ENCODE data around the gene FKBP14.
"Not testable (repeated sequence)": the region's sequence is repeated elsewhere in the genome, so short reads cannot be mapped to it uniquely, and the experiment has no call there.

FKBP14 gene

DNA sequence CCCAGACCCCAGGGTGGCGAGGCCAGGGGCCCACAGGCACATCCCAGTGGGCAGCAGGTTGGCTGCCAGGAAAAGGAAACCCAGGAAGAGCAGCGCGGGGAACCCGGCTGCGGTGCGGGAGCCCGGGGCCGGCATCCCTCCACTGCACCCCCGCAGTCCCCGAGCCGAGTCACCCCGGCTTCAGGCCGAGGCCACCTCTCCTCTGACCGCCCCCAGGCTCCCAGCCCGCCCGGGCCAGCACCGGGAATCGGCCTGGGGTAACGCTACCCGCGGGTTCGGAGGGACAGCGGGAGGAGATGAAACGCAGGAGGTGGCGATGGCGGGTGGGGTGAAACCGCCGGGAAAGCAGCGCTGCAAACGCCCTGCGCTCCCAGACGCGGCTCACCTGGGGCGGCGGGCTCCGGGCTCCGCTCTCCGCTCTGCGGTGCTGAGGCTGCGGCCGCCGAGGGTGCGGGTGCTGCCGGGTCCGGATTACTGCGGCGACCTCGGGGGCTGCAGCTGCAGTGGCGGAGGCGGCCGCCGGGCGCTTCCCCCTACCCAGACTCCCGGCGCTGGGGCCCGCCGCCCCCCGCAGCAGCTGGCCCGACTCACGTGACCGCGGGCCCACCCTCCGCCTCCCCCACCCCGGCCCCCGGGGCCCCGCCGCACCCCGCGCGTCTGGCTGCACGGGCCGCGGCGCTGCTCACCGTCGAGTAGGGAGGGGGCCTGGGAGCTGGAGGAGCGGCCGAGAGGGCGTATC is 37.1 kb downstream of the FKBP14 start, which contains the start of gene SCRN1:
Gene SCRN1, minus strand, starts transcription at position 545 of the 739 bp plus-strand sequence. CDS start 20,734 bp downstream, outside the sequence.
- peak; percentile 87 for DNase-seq

DNA sequence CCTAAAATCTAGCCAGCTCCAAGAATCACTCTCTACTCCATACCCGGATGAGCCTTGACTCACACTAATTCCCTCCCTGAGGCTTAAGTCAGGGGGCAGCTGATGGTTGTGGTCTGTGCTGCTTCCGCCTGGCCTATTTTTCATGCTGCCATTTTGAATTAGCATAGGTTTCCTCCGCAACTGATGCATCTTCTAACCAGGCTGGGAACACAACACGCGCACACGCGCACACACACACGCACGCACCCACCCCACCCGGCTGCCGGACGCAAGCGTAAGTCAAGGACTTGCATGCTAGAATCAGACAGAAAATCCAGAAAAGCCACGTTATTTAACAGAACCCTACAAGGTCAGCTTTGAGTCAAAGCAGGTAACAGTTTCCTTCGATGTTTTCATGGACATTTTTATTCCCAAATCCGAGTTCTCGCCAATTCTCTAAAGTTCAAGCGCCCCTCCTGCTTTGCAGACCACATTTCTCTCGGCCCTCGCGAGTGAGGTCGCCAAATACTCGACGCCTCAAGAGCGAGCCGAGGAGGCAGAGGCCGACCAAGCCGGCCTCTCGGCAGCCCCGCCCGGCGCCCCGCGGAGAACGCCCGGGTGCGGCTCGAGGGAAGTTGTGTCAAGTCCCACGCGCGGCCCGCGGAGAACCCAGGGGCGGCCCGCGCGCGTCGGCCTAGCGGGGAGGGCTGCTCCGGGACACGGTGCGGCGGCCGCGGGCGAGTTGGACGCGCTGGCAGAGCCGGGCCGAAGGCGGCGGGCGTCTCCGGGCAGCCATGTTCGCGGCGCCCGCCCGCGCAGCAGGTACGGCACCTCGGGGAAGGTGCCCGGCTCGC is 37.9 kb downstream of the FKBP14 start:
- peak; percentile 89 for DNase-seq

DNA sequence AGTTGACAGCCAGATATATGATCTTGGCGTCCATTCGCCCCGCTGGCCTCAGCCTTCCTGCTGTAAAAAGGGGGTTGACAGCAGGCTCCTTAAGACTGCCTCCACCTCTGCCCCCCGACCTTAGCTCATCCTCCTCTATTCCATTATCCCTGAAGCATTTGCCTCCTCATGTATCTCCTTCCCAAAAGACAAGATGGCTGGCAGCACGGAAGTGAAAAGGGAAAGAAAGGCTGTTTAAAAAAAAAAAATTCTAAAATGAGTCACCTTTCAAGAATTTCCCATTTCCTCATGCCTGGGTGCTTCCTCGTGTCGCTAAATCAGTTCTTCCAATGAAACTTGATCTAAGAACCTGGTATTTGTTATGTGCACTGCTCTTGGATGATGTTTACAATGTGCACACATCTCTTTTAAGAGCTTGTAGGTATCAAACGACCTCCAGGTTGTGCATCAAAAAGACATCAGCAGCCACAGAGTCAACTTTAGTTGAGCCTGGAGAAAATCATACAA is 38.6 kb downstream of the FKBP14 start:
- DNase-seq: peak; percentile 90

DNA sequence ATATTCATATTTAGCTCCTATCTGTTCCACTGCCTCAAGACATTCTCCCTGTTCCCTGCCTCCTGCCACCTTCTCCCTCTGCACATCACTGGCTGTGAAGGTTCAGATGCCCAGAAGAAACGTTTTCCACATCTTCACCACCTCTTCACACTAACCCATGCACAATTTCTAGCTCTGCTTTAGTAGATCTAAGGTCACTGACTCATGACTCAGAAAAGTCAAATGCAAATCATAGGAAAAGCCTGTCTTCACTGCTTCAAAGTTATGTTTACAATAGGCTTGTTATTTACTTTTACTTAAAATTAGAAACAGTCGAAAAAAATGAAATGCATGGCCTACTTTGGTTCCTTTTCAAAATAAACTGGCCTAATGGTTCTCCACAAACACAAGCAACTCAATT is 39.4 kb downstream of the FKBP14 start:
- DNase-seq: no peak

DNA sequence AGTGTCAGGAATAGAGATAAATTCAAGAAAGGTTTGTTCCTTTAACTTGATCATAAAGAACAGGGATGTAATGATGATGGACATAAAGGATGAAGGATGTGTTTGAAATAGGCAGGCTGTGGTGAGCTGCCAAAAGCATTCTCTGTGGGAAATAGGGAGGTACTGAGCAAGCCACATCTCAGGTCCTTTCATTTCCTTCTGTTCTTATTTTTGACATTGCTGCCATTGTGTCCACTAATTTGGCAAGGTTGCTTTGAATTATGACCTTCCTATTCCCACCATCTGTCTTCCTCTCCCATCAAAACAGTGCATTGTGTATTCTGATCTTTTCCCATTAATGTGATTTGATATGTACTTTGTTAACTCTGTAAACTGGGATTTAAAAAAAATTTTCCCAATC is 46.4 kb downstream of the FKBP14 start:
- DNase-seq: peak; percentile 83

DNA sequence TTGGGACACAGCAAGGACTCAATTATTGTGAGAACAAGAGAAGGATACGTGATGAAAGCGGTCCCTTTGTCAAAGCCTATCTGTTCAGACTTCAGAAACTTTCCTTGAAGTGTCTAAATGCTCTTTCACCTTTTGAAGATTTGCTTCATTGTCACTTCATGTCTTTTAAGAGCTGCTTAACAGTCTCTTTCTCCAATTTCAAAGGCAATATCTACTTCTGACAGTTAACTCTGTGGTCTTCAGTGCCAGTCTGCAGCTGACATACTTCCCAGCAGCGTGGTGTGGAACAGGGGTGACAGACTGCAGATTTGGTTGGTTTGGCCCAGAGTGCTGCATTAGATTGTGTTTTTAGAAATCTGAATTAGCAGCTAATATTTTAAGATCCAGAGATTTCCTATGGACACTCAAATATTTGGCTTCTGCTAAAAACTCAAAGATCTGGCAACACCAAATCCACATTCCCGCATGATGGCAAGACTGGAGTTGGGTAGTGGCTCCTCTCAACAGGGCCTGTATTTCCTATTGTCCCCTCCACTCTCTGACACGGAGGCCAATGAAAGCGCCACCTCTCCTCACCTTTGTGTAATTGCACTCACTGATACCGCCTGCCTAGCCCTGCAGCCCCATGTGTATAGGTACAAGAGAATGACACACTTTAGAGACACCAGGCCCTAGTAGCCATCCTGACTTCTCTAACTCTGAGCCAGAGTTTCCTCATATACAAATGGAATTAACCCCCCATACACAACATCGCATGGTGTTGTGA is 48.4 kb downstream of the FKBP14 start:
- DNase-seq: peak; percentile 52

DNA sequence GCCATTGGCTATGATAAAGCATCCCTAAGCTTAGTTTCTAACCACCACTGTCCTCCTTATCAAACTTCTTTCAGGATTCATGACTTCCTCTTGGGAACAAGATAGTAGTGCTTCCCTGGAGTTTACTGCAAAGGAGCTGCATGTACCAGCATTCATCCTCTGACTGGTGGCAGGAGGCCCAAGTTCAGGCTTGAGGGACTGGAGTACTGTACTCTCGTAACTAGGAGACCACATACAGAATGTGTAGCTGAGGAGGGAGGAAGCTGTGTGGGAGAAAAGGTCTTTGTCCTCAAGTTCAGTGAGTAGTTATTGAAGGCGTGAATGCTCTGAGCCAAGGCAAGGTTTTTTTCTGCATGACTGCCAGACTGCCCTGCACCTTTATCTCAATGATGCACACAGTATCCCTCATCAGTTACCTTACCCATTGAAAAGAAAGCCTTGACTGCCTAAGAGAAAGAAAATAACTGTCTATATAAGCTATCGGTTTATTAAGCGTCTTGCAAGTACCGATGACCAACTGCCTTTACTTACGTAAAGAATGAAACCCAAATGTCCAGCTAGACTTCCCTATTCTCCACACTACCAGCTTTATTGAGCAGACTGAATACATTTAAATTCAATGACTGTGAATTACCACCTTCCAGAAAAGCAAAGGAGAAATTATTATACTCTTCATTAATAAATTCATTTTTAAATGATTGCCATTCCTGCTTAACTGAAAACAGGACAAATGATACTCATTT is 49.7 kb downstream of the FKBP14 start:
- DNase-seq: no peak

DNA sequence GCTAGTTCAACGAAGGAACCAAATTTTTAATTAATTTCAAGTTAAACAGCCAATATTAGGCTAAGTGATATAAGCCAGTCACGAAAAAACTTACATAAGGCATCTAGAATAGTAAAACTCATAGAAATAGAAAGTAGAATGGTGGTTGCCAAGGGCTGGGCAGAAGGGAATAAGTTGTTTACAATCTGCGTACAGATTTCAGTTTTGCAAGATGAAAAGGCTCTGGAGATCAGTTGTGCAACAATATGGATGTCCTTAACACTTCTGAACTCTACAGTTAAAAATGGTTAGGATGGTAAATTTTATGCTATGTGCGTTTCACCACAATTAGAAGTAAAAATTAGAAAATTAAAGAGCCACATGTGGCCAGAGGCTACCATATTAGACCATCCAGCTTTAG is 50.2 kb downstream of the FKBP14 start:
- DNase-seq: no peak

DNA sequence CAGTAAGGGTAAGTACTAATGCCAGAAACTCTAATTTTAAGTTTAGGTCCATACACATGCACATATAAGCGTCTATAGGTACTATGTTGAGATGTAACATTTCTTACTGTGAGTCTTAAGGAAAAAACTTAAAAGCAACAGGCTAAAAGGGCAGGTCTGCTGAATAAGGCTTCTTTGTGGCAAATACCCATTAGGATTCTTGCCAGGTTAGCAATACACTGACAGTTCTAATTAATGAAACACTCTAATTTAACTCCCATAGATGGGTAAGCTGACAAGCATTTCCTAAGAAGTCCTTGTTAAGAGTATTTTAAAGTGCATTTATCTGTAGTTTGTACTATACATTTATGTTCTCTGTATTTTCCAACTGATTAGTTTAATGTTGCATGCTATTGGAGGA is 50.9 kb downstream of the FKBP14 start:
- DNase-seq: no peak

DNA sequence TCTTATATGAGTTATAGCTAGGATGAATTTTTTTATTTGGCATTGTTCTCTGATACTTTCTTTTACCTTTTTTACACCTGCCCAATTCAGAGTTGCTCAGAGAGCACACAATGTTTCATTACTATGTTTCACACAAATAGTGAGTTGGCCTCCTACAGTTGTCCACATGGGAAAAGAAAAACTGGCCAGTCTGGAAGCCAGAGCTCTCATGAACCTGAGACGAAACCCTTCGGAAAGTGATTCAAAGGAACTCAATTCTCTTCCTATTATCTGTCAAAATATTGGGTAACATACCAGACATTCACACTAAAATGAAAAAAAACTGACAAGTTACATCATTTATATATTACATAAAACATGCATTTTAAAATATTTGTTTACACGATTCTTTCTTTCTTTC is 52.2 kb downstream of the FKBP14 start:
- DNase-seq: no peak

DNA sequence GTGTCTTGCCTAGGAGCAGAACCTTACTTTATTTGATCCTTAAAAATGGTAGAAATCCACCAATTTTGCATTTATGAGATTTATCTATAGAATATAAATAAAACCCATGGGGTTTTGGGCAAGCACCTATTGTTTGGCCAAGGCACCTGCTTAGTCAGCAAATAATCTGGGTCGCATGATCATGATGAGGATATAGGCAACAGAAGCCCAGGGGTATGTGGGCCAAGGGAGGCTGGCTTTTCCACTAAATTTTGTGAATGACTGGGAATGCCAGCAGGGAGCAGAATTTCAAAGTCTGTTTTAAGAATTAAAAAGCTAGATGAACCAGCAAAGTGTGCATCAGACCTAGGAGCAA is 54.2 kb downstream of the FKBP14 start:
- no peak for DNase-seq

DNA sequence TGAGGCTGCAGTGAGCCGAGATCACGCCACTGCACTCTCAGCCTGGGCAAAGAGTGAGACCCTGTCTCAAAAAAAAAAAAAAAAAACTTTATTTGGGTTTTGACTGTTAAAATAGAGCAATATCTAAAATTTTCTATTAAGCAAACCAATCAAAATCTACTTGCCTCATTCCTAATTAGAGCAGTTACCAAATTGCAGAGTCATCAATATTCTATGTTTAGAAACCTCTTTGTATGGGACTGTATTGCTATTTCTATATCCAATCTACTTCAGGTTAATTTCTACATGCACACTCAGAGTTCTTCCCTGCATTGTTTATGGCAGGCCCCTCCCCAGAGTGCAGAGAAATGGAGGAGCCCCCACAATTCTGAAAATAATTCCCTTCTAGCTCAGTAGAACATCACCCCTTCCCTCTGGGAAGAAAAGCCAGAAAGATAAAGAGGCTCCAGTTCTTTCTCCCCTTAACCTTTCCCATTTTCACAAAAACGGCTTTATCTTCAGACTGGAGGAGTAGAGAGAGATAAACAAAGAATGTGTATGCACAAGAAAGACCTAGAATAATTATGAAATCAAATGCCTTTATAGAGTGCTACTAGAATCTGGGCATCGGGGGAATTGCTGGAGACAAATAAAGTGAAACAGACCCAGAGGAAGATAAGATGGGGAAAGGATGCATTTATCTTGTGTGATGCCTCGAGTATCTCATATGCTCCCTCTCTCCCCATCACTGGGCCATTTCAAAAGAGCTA is 54.8 kb downstream of the FKBP14 start:
- DNase-seq: no peak

DNA sequence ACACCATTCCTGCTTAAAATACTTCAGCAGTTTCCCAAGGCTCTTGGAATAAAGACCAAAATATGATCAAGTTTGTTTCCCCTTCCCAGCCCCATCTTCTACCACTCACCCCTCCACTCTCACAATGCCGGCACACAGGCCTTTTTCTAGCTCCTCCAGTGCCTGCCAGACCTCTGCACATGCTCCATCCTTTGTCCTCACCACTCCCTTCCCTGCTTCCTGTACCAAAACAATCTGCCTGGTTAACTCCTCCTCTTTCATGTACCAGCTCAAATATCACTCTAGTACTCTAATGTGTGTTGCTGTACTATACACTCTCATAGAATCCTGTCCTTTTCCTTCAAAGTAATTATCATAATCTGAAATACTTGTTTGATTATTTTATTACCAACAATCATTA is 56.3 kb downstream of the FKBP14 start:
- DNase-seq: peak; percentile 24

DNA sequence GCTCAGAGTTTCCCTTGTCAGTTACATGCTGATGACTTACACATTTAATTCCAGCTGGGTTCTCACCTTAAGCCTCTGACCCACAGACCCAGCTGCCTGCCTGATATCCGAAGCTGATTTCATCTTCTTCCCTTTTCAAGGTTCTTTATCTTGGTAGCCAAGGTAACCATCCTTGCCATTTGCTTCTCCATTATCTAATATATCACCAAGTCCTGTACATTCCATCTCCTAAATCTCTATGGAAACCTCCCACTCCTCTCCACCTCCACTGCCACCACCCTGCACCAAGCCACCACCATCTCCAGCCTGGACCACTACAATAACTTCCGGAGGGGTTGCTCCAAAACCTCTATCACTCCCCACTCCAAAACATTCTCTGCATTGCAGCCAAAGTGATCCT is 56.8 kb downstream of the FKBP14 start:
- no peak for DNase-seq

DNA sequence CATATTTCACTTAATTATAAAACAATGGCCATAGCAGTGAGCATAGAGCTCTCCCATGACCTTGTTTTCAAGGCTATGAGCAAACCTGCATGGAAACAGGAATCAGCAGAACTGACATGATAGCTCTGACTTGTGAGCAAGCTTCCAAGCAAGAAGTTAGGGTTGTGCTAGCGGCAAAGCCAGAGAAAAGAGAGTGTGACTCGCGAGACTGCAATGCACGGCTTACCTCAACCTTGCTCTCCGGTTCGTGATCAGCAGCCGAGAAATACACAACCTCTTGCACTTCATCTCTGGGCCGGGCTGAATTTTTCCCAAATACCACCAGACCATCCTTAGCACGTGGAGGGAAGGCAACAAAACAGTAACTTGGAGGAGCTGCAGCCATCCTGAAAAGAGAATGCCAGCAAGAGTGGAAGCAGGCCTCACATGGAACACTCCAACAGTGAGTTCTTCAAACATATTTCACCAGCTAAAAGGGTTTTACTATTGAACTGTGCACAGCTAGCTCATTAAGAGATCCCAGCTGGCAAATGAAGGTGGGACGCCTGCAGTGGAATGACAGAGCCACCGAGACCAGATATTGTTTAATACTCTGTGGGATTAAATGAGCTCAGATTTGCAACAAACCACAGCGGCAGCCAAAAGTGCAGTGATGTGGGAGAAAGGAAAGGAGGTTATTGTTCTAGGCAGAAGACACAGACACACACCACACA is 57.7 kb downstream of the FKBP14 start:
- no peak for DNase-seq

DNA sequence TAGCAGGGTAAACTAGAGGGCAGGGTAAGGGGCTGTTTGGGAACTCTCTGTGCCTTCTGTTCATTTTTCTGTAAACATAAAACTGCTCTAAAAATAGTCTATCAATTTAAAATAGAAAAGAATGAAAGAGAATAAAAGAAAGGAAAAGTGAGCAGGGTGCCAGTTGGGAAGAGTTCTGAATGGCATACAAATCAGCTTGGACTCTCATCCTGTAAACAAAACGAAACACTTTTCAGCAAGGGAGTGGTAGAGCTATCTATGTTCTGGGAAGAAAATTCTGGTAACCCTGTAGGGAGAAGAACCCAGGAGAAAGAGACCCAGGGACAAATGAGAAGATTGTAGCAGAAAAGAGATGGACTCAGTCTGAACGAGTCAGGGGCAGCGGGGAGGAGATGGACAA is 61.5 kb downstream of the FKBP14 start:
- DNase-seq: no peak

DNA sequence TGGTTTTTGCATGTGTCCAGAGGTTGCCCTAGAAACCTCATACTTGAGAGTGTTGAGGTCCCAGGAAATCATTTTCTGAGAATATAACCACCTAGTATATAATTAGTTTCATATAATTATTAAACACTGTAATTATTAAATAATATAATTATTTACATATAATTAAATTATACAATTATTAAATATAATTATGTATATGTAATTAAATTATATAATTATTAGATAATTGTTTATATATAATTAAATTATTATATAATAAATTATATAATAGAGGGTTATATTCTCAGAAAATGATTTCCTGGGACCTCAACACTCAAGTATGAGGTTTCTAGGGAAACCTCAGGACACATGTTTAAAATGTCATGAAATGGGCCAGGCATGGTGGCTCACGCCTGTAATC is 64.5 kb downstream of the FKBP14 start:
- DNase-seq: no peak

DNA sequence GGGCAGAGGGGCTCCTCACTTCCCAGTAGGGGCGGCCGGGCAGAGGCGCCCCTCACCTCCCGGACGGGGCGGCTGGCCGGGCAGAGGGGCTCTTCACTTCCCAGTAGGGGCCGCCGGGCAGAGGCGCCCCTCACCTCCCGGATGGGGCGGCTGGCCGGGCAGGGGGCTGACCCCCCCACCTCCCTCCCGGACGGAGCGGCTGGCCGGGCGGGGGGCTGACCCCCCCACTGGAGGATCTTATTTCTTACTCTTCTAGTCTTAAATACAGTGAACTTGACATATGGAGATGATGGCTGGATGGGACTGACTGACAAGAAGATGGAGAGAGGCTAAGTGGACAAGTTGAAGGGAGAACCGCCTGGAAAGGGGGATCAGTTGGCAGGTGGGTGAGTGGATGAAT is 64.9 kb downstream of the FKBP14 start:
- not testable (repeated sequence) for DNase-seq

All from NCI-H69 (cell line).